Esophagus muscularis mucosa (tissue), 4 donors: ENCODE measurements around the gene KRTAP4-16. TPM values are rescaled to one million over a fixed set of nuclear protein-coding genes. Genes with fewer than 3 reads are reported as not detected.
"Not testable (repeated sequence)": the region's sequence is repeated elsewhere in the genome, so short reads cannot be mapped to it uniquely, and the experiment has no call there.

ENCODE experiments used
- DNase-seq: peaks from one replicate; pipeline ENCODE4 v3.0.0-alpha.2; 2017; ENCODE audit errors: extremely low spot score
- H3K27ac ChIP-seq, 4 donors: fragments of 200-600 bp; sonication (generic); replicated peaks in 1 of 4; 1 replicate in 3 of 4; 2 replicates in 1 of 4; pipeline ENCODE4 v1.5.1; 2016 to 2019; ENCODE audit warnings: mild to moderate bottlenecking in 1 of 4
- H3K27me3 ChIP-seq, 4 donors: fragments of 200-600 bp; sonication (generic); one replicate each; pipeline versions ENCODE4 v1.5.1 to v1.6.0; 2016 to 2019
- H3K36me3 ChIP-seq, 4 donors: fragments of 200-600 bp; sonication (generic); one replicate each; pipeline ENCODE4 v1.5.1; 2016 to 2019
- H3K4me1 ChIP-seq, 4 donors: fragments of 200-600 bp; sonication (generic); one replicate each; pipeline ENCODE4 v1.5.1; 2016 to 2019
- H3K4me3 ChIP-seq, 4 donors: fragments of 200-600 bp; sonication (generic); 1 replicate in 2 of 4; 2 replicates in 2 of 4; pipeline ENCODE4 v1.5.1; 2016 to 2019; ENCODE audit warnings: mild to moderate bottlenecking in 4 of 4, moderate library complexity in 1 of 4
- H3K9me3 ChIP-seq, 4 donors: fragments of 200-600 bp; sonication (generic); 1 replicate in 3 of 4; 2 replicates in 1 of 4; pipeline ENCODE4 v1.5.1; 2016 to 2019
- EP300 ChIP-seq: sonication (generic); formaldehyde crosslinking; IDR thresholded peaks from one replicate; pipeline ENCODE4 v1.6.1; 2017; ENCODE audit warnings: antibody characterized with exemption
- POLR2A ChIP-seq: fragments of 450-650 bp; IDR thresholded peaks from one replicate; pipeline ENCODE4 v1.6.1; 2017; ENCODE audit warnings: antibody characterized with exemption, moderate library complexity, mild to moderate bottlenecking, low read depth
- POLR2AphosphoS5 ChIP-seq, 2 donors: sonication (generic); formaldehyde crosslinking; IDR thresholded peaks; one replicate each; pipeline ENCODE4 v1.6.1; 2017; ENCODE audit warnings: antibody characterized with exemption in 2 of 2
- WGBS: methylation state at CpG from one replicate; pipeline ENCODE4 v1.1.5; 2018; 5-methylcytosine and 5-hydroxymethylcytosine counted together
- intact Hi-C: fragments of 100-400 bp; cut with DNase I; formaldehyde crosslinking; loops from one replicate; pipeline ENCODE4 v1.15.1; 2023
- total RNA-seq, 4 donors: library from RNA; depleted of rRNA; stranded (reverse); fragments of >200 nt; gene quantifications; one replicate each; pipeline versions ENCODE4 v1.1.0 to v1.2.1, GENCODE V29; 2016
- TF ChIP-seq, protein P1 (sequence below), 3 experiments: fragments of 200-600 bp in 2 of 3; fragments of 450-650 bp in 1 of 3; sonication (generic) in 2 of 3; IDR thresholded peaks; one replicate each; pipeline ENCODE4 v1.5.1; 2017 to 2019; ENCODE audit warnings: antibody characterized with exemption in 3 of 3, mild to moderate bottlenecking in 2 of 3, moderate library complexity in 1 of 3

The KRTAP4-16 gene
- total RNA-seq, 4 donors from 2014 or later, result not detected

DNA sequence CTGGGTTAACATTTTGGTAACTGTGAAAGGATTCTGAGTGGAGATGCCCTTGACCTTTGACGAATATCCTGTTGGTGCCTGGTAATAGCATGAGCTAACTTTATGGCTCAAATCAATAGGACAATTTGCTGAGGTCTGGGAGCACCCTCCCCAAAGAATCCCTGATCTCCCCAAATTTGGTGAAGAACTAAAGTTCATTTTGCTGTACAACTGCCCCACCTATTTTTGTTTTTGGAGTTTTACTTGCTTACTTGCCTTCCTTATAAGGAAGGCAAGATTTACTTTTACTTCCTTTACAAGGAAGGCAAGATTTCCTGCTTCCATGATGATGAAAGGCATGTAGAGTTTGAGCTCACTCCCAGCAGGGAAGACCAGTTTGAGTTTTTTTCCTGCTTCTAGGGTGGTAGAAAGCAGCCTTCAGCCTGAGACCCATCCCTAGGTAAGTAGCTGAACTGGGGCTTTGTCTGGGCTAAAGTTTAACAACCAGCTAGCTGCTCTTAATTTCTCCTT is 6.0 kb upstream of the KRTAP4-16 start:
- Histone ChIP-seq H3K27ac (no peak overlapping the region), H3K9me3 (no peaks in the 10 kb centered on the region), H3K4me3 (no peak overlapping the region), H3K27me3 (peaks cover 0 to 8% (median 0%) of the 10 kb centered on the region in 4 donors), H3K36me3 (no peaks in the 10 kb centered on the region), H3K4me1 (no peaks in the 10 kb centered on the region)
- WGBS, result 76% methylated on average over 1 of the region's 1 CpG
- no peak for DNase-seq
- intact Hi-C loops, result no loop called here
- TF ChIP-seq EP300 (no peak), POLR2AphosphoS5 (IDR thresholded peaks at IDR 0.05) (no peak), POLR2A (no peak)
- TF ChIP-seq, protein P1, sequence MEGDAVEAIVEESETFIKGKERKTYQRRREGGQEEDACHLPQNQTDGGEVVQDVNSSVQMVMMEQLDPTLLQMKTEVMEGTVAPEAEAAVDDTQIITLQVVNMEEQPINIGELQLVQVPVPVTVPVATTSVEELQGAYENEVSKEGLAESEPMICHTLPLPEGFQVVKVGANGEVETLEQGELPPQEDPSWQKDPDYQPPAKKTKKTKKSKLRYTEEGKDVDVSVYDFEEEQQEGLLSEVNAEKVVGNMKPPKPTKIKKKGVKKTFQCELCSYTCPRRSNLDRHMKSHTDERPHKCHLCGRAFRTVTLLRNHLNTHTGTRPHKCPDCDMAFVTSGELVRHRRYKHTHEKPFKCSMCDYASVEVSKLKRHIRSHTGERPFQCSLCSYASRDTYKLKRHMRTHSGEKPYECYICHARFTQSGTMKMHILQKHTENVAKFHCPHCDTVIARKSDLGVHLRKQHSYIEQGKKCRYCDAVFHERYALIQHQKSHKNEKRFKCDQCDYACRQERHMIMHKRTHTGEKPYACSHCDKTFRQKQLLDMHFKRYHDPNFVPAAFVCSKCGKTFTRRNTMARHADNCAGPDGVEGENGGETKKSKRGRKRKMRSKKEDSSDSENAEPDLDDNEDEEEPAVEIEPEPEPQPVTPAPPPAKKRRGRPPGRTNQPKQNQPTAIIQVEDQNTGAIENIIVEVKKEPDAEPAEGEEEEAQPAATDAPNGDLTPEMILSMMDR (IDR thresholded peaks at IDR 0.05), result no peak

DNA sequence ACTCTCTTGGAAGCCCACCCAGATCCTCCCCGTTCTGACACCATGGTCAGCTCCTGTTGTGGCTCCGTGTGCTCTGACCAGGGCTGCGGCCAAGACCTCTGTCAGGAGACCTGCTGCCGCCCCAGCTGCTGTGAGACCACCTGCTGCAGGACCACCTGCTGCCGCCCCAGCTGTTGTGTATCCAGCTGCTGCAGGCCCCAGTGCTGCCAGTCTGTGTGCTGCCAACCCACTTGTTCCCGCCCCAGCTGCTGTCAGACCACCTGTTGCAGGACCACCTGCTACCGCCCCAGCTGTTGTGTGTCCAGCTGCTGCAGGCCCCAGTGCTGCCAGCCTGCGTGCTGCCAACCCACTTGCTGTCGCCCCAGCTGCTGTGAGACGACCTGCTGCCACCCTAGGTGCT is 3.3 kb upstream of the KRTAP4-16 start, which contains the start of gene KRTAP4-9:
TSS of gene KRTAP4-9 (plus strand) at position 43 of the 400 bp plus-strand sequence. CDS start at position 43, 0 bp downstream.
- H3K27me3 ChIP-seq, H3K4me1 ChIP-seq, H3K36me3 ChIP-seq, H3K9me3 ChIP-seq, H3K27ac ChIP-seq, DNase-seq, intact Hi-C loops, H3K4me3 ChIP-seq: not testable (repeated sequence)
- 65% methylated on average over 10 of the region's 10 CpGs for WGBS

DNA sequence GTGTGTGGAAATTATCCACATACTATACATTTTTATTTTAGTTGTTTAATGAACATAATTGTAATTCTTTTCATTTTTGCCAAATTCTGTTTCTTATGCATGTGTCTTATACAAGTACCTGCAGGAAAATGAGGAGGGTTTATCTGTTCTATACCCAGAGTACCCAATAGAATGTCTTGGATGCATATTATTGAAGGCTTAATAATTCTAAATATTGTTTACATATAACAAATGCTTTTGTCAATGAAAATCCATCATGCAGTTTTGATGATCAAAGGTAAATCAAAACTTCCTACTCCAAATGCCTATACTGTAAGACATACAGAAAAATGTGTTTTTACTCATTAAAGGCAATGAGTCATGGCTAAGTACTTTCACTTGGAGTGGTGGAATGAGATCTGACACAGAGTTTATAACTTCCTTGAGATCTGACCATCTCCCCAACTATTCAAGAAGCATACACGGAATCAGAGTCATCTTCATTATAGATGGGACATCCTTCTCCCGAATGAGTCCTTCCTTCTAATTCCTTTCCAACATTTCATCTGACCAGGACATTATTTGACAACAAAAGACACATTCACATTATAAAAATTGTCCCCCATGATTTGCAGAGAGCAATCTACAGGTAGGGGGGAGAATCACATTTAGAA is 2.5 kb upstream of the KRTAP4-16 start:
- H3K9me3 ChIP-seq, H3K4me1 ChIP-seq, DNase-seq, H3K4me3 ChIP-seq, H3K36me3 ChIP-seq, H3K27ac ChIP-seq, intact Hi-C loops, H3K27me3 ChIP-seq: not testable (repeated sequence)
- WGBS, result 61% methylated on average over 2 of the region's 2 CpGs

- no peak for DNase-seq
- H3K27me3 ChIP-seq, result peaks cover 0 to 8% (median 0%) of the 10 kb centered on the region in 4 donors
- no peak overlapping the region for H3K4me3 ChIP-seq
- no peak overlapping the region for H3K27ac ChIP-seq
- intact Hi-C loops, result no loop called here
- TF ChIP-seq, protein P1 (IDR thresholded peaks at IDR 0.05), result no peak
- TF ChIP-seq EP300 (no peak), POLR2AphosphoS5 (IDR thresholded peaks at IDR 0.05) (no peak), POLR2A (no peak)
- H3K4me1 ChIP-seq, result no peaks in the 10 kb centered on the region
- H3K9me3 ChIP-seq, result no peaks in the 10 kb centered on the region
- WGBS, result 84% methylated on average over 1 of the region's 1 CpG
- H3K36me3 ChIP-seq, result no peaks in the 10 kb centered on the region
Observed at GRCh38 chr17:41103896-41104295, 1.9 kb upstream of the KRTAP4-16 start.

DNA sequence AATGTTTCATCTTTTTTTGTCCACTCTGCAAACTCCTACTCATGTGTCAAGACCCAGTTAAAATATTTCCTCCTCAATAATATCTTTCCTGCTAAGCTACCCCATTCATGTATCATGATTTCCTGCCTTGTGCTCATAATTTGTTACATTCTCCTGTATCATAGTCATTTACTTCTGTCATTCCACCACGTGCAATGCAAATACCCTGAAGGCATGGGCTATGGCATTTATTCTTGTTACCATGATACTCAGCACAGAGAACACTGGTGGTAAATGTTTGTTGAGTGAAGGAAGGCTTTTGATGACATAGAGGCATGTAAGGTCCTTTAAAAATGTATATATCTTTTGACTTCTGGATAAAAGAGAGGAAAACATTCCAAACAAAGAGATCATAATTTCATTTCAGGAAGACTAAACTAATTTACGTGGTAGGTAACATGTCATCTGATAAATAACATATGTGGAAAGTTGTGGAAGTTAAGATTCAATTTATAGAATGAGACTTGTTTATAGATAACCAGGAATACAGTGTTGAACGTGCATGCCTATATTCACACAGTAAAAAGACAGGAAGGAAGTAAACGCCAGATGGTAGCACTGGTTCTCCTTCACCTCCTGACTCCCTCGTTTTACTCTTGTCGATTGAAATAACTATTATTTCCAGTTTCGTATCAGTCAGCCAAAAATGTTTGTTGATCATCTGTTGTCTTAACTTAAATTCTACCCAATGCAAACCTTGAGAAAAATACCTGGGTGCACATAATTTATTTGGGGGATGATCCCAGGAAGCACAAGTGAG is 2.1 kb downstream of the KRTAP4-16 start:
- WGBS, result 44% methylated on average over 7 of the region's 7 CpGs
- H3K9me3 ChIP-seq, intact Hi-C loops, DNase-seq, H3K4me1 ChIP-seq, H3K27ac ChIP-seq, H3K36me3 ChIP-seq, H3K4me3 ChIP-seq: not testable (repeated sequence)
- H3K27me3 ChIP-seq, result peaks cover 0 to 11% (median 0%) of the 10 kb centered on the region in 4 donors

GRCh38 chr17:41098481-41098880 is 3.5 kb downstream of the KRTAP4-16 start:
- DNase-seq, result no peak
- no peaks in the 10 kb centered on the region for H3K4me1 ChIP-seq
- intact Hi-C loops, result no loop called here
- WGBS, result 84% methylated on average over 6 of the region's 6 CpGs
- no peak overlapping the region for H3K27ac ChIP-seq
- TF ChIP-seq EP300 (no peak), POLR2AphosphoS5 (IDR thresholded peaks at IDR 0.05) (no peak), POLR2A (no peak)
- TF ChIP-seq, protein P1 (IDR thresholded peaks at IDR 0.05), result no peak
- H3K4me3 ChIP-seq, result no peak overlapping the region
- no peaks in the 10 kb centered on the region for H3K9me3 ChIP-seq
- peaks cover 0 to 11% (median 0%) of the 10 kb centered on the region in 4 donors for H3K27me3 ChIP-seq
- H3K36me3 ChIP-seq, result no peaks in the 10 kb centered on the region
